Stimulated activated CD4-positive, alpha-beta T cell treated with anti-CD3 and anti-CD28 coated beads, TNF-alpha, amount 100 ng/mL, for 24 hours (primary cell): ENCODE data around the gene NELFB.

Experiments
- DNase-seq, 3 experiments: peaks; one replicate each; pipeline ENCODE4 v3.0.0-alpha.2; 2020; ENCODE audit warnings: low read depth in 3 of 3

Gene NELFB

DNA sequence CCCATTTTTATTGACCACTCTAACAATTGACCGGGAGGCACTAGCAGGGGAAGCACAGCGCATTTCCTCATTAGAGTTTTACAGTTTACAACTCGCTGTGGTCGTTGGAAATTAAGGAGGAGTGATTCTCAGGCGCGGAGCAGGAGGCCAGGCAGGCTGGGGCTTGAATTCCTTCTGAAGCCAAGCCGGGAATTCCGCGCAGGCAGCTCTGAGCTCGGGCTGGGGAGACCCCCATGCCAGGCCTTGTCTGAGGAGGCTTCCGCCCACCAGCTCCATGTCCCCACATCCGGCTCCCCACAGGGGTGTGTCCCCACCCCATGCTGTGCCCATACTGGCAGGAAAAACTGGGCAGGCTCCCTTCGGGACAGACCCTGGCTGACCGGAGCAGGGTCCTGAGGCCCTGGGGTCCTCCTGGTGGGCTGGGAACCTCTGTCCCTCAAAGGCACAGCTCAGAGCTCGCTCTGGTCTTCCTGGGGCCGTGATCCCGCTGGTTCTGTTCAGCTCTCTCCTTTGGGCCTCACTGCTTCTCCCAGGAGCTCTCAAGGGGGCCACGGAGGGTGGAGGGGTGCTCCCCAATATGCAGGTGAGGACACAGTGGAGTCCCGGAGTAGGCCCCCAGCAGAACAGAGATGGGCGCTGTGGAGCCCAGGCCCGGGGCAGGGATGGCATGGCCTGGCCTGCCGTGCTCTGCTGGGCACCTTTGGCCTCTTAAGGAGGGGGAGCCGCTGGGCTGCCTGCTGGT lies 48.2 kb downstream of the NELFB start:
- no peak for DNase-seq

DNA sequence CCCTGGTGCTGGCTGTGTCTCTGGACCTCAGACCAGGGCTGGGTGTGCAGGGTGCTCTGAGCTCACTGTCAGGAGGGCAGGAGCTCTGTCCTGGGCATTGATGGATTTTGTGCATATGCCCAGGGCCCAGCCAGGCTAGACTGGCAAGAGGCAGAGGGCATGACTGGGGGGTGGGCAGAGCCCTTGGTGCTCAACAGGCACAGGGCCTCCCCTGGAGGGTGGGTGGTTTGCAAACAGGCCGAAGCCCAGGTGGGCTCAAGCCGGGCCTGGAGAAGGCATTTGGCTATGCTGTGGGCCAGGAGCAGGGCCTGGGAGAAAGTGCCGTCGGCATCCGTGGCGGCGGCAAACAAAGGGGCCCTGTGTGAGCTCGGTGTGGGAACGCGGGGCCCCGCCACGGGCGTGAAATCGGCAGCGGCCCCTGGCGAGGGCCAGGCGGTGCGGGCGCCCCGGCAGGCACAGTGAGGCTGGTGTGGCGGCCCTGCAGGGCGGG lies 48.8 kb downstream of the NELFB start:
- no peak for DNase-seq

- no peak for DNase-seq
These were observed 49.4 kb downstream of the NELFB start for GRCh38 chr9:137304383-137305059.

DNA sequence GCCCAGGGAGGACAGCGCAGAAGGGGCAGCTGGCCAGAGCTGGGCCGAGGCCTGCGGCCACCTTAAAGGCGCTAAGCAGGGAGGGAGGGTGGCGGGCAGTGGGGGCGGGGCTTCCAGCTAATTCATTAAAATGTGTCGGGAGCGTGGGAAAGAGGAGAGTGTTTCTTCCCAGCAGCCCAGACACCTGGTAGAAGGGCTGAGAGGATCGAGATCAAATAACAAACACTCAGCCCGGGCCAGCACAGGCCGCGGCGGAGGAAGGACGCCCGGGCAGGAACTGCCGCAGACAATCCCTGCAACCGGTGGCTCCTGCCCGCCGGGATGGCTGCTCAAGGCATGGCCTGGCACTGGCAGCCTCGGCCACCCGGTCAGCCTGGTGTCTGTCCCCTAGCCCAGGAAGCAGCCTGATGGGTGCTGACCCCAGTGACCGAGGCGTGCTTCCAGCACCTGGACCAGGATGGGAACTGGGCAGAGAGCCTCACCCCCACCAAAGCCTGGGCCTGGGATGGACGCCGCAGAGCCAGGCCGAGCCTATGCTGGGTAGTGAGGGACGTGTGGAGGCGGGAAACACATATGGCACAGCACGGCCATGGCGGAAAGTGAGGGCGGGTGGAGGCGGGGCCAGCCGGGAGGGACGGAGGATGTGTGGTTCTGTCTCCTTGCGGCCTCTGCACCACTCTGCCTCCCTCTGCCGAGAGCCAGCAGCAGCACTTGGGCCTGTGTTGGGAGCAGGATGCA lies 50.1 kb downstream of the NELFB start:
- peak in 1 of 3 experiments; percentile 76 for DNase-seq

GRCh38 chr9:137305798-137306065 lies 50.6 kb downstream of the NELFB start:
- no peak for DNase-seq

DNA sequence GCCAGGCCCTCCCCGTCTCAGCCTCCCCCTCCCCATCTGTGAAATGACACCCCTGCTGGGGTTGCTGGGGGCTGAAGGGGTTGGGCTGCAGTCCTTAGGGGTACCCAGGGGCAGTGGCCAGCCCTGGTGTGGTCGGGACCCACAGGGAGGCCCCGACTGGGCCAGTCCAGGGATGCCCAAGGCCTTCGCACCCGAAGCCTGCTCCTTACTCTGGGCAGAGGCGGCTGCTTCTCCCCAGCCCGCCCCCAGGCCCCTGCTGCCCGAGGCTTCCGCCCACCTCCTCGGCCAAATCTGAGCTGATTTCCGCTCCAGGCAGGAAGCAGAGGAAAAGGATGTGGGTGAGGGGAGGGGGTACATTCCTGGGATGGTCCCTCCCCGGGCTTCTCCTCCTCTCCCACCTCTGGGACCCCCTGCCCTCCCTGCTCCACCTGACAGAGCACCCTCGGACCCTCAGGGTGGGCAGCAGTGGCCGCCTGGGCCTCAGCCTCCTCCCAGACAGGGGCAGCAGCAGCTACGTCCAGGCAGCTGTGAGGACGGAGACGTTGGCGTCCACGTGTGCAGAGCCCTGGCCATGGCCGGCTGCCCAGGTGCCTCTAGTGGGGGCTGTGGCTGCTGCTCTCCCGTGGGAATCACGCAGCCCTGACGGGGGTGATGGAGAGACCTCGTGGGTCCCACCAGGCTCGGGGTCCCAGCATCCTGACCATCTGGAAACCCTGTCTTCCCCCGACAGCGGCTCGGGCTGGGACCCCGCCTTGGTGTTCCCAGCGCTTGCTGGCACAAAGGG lies 51.1 kb downstream of the NELFB start:
- no peak for DNase-seq

- DNase-seq = no peak
These were observed 51.7 kb downstream of the NELFB start for GRCh38 chr9:137306850-137307254.

DNA sequence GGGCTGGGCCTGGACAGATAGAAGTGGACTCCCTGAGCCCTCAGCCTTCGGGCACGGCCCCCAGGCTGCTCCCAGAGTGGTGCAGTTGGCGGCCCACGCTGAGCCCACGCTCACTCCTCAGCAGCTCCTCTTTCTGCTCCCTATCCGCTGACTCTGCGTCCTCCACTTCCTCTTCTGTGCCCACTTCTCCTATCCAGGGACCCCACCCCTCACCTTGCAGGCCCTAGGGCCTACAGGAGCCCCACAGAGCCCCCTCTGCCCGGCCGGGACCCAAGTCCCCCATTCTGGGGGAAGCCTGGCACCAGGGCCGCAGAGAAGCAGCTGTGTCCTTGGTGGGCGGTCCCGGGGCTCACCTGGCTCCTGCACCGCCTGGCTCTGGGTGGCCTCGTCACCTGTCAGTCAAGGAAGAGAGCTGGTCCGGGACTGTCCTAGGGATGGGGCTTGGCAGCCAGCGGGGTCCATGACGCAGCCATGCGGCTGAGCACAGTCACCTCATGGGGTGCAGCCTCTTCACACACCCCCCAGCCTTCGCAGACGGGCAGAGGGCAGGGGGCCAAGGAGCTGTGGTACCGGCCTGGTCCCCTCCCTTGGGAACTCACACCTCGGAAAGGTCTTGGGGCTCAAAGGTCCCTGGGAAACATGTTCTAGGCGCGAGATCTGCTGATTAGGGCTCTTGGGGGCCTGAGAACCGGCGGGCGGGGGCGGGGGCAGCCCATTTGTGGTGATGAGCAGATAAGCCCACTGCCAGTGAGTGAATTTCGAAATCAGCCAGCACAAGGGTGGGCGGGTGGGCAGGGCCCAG lies 52.3 kb downstream of the NELFB start:
- no peak for DNase-seq

- DNase-seq = no peak
These were observed 53.0 kb downstream of the NELFB start for GRCh38 chr9:137308057-137308619.

DNA sequence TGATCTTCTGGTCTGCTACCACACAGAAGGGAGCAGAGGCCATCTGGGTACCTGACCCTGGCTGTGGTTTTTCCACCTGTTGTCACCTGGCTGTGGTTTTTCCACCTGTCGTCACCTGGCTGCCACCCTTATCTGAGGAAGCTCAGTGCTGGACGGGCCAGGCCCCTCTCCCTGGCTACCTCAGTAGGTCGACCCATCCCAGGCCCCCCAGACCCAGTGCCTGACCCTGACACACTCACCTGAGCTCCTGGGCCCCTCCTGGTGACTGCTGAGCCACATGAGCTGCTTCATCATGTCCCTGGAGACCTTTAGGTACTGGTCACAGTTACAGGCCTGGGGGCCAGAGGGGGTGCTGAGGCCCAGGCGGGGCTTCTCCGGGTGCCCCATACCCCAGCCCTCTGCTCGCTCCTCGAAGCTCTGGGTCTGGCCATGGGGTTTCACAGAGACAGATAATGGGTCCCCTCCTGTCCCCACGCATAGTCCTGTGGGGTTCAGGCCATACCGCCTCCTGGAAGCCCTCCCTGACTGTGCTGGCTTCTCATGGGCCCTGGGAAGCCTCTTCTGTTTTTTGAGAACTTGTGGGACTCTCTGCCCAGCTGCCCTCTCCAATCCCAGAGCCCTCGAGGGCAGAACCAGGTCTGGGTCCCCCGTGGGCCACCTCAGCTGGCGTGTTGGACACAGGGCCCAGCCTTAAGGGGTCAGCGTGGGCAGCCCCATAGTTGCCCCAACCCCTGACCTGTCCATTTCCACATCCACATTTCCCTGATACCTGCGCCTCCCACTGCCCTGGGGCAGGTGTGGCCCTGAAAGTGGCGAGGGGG lies 54.5 kb downstream of the NELFB start:
- no peak for DNase-seq

DNA sequence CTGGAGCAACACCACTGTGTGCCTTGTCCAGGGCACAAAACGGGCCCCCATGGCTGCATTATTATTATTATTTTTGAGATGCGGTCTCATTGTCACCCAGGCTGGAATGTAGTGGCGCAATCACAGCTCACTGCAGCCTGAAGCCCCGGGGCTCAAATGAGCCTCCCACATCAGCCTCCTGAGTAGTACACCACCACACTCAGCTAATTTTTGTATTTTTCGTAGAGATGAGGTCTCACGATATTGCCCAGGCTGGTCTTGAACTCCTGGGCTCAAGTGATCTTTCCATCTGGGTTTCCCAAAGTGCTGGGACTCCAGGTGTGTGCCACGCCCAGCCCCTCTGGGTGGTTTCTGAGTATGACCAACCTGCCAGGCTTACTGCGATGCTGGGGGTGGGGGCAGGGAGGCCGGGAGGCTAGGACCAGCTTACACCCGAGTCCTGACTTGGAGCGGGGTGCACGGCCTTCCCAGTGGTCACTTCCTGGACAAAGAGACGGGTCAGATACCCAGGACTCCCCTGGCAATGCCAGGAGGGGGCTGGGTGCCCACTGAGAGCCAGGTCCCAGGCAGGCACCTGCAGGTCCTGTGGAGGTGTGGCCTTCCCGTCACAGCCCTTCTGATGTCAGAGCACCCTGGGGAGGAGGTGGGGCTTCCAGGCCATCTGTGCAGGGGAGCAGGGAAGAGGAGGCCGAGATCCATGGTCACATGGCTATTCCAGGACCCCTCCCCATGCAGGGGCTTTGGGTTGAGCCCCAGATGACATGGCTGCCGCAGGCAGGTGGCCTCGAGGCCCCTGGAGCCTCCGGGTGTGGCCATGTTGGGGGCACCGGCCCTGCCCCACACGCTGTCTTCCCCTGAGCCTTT lies 55.3 kb downstream of the NELFB start:
- no peak for DNase-seq

DNA sequence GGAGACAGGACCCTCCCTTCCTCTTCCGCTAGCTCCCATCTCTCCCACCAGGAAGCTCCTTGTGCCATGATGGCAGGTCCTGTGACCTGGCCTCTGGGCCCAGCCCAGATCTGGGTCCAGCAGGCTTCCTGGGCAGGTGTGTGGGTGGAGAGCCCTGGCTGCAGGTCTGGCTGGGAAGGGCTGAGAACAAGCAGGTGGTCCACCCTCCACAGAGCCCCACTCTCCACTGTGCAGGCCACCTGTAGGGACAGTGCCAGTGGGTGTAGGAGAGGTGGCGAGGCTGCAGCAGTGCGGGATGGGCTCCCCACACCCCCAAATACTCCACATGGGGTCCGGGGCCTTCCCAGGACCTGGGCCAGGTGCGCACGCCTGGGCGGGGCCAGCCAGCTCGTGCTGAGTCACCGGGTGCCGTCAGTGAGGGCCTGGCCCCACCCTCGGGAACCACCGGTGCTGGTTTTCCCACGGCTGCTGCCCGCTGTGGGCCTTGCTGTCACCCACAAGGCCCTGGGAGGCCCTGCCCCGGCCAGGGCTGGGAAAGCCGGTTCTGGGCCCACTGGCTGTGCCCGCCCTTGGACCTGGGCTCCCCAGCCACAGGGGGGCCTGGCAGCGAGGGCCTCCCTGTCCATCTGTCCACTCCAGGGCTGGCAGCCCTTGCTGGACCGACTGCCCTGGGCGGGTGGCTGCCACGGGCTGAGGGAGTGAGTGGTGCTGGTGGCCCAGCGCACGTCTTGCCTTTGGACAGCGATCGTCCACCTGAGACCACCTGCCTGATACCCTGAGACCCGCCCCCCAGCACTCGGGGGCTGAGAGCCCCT lies 56.3 kb downstream of the NELFB start:
- DNase-seq = peak in 1 of 3 experiments; percentile 34

DNA sequence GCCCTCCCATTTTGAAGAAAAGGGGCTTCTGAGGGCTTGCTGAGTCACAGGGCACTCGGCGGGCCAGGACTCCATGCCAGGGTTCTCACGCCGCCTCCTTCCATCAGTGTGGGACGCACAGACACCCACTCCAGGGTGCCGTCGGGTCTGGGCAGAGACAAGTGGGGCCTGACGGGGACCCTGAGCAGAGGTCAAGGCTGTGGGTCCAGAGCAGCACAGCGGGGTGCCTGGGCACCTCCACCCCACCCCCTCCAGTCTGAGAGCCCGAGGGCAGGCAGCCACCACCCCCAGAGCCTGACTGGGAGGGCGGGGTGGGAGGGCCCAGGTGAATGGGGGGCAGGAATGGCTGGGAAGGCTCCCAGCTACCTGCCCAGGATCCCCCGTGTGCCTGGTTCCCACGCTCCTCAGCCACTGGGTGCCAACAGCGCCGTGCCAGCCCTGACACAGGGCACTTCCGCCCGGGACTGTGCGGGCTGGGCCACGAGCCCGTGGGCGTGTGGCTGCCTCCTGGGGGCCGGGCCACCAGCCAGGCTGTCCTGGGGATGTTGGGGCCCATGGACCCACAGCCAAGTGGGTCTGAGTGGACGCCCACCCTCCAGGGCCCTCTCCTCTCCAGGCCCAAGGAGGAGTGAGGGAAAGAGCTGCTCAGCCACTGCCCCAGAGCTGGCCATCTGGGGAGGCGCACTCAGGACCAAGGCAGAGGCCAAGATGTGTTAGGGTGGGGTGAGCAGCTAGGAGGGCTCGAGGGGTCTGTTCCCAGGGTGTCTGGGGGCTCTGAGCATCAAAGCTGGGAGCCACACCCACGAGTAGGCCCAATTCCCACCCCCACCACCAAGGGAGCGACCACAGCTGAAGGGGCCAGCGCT lies 57.1 kb downstream of the NELFB start:
- no peak for DNase-seq

DNA sequence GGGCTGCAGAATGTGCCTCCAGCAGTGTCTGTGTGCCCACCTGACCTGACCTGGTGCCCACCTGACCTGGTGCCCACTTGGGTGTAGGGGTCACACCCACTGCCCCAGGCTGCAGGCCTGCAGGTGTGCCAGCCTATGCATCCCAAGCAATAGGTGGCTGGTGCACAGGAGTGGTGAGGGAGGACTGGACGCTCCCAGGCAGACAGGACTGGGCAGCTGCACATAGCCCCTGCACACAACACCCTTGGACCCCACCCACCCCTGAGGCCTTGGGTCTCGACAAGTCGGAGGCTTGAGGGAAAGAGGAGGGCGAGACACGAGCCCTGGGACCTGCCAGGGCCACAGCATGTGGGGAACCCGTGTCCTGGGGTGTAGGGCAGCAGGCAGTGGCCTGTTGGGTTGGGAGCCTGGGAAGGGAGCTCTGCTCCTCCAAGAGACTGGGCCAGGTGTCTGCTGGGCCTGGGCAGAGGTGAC lies 57.8 kb downstream of the NELFB start:
- no peak for DNase-seq

- no peak for DNase-seq
These were observed 58.3 kb downstream of the NELFB start for GRCh38 chr9:137313326-137313936.

GRCh38 chr9:137313956-137314560 lies 58.9 kb downstream of the NELFB start:
- DNase-seq = no peak
